Peyer's patch (tissue), 4 donors: ENCODE results near the gene LRRC15. TPM values are rescaled to one million over a fixed set of nuclear protein-coding genes. Genes with fewer than 3 reads are reported as not detected.

Experiments used
- DNase-seq, 3 donors: peaks; one replicate each; pipeline ENCODE4 v3.0.0-alpha.2; 2017 to 2019
- H3K27ac ChIP-seq, 4 donors: fragments of 200-600 bp; sonication (generic); one replicate each; pipeline ENCODE4 v1.5.1; 2016 to 2019
- H3K27me3 ChIP-seq, 2 donors: fragments of 200-600 bp; sonication (generic); one replicate each; pipeline ENCODE4 v1.5.1; 2019
- H3K36me3 ChIP-seq, 3 donors: fragments of 200-600 bp; sonication (generic); one replicate each; pipeline ENCODE4 v1.5.1; 2016 to 2019
- H3K4me1 ChIP-seq, 4 donors: fragments of 200-600 bp; sonication (generic); one replicate each; pipeline ENCODE4 v1.5.1; 2016 to 2019
- H3K4me3 ChIP-seq, 4 donors: fragments of 200-600 bp; sonication (generic); 1 replicate in 3 of 4; 2 replicates in 1 of 4; pipeline ENCODE4 v1.5.1; 2016 to 2019; ENCODE audit warnings: mild to moderate bottlenecking in 1 of 4
- H3K9me3 ChIP-seq, 4 donors: fragments of 200-600 bp; sonication (generic); one replicate each; pipeline ENCODE4 v1.5.1; 2016 to 2019; ENCODE audit warnings: mild to moderate bottlenecking in 1 of 4
- CTCF ChIP-seq, 6 experiments: fragments of 450-650 bp in 4 of 6; fragments of 200-600 bp in 2 of 6; sonication (generic) in 1 of 6; IDR thresholded peaks; one replicate each; pipeline ENCODE4 v1.5.1; 2017 to 2019; ENCODE audit warnings: antibody characterized with exemption in 6 of 6, mild to moderate bottlenecking in 3 of 6, moderate library complexity in 1 of 6
- POLR2A ChIP-seq, 2 donors: fragments of 450-650 bp; IDR thresholded peaks; one replicate each; pipeline ENCODE4 v1.5.1; 2017; ENCODE audit warnings: antibody characterized with exemption in 2 of 2, mild to moderate bottlenecking in 2 of 2, moderate library complexity in 2 of 2
- total RNA-seq, 4 donors: library from RNA; depleted of rRNA; stranded (reverse); fragments of >200 nt; gene quantifications; one replicate each; pipeline ENCODE4 v1.1.0, GENCODE V29; 2016

LRRC15 gene
- total RNA-seq, 4 donors from 2014 or later = 0.28 TPM; not detected in 3

- Histone ChIP-seq H3K27me3 (no peaks in the 10 kb centered on the region), H3K9me3 (no peaks in the 10 kb centered on the region), H3K27ac (no peak overlapping the region), H3K4me1 (no peaks in the 10 kb centered on the region), H3K4me3 (no peak overlapping the region), H3K36me3 (no peaks in the 10 kb centered on the region)
- no peak for DNase-seq
- TF ChIP-seq POLR2A (IDR thresholded peaks at IDR 0.05) (no peak), CTCF (IDR thresholded peaks at IDR 0.05) (no peak)
These were observed 6.1 kb upstream of the LRRC15 start for GRCh38 chr3:194375473-194376240.

GRCh38 chr3:194374935-194375334 lies 5.4 kb upstream of the LRRC15 start:
- Histone ChIP-seq H3K4me1 (no peaks in the 10 kb centered on the region), H3K36me3 (no peaks in the 10 kb centered on the region), H3K4me3 (no peak overlapping the region), H3K27ac (no peak overlapping the region), H3K27me3 (no peaks in the 10 kb centered on the region), H3K9me3 (no peaks in the 10 kb centered on the region)
- DNase-seq = no peak
- no peak for TF ChIP-seq CTCF (IDR thresholded peaks at IDR 0.05)
- TF ChIP-seq POLR2A (IDR thresholded peaks at IDR 0.05) = no peak

- Histone ChIP-seq H3K27ac (no peak overlapping the region), H3K36me3 (no peaks in the 10 kb centered on the region), H3K27me3 (no peaks in the 10 kb centered on the region), H3K9me3 (no peaks in the 10 kb centered on the region), H3K4me1 (no peaks in the 10 kb centered on the region), H3K4me3 (no peak overlapping the region)
- no peak for DNase-seq
- TF ChIP-seq CTCF (IDR thresholded peaks at IDR 0.05) = no peak
- no peak for TF ChIP-seq POLR2A (IDR thresholded peaks at IDR 0.05)
These were observed 4.4 kb upstream of the LRRC15 start for GRCh38 chr3:194373899-194374298.

GRCh38 chr3:194373028-194373427 lies 3.5 kb upstream of the LRRC15 start:
- H3K36me3 ChIP-seq = no peaks in the 10 kb centered on the region
- no peak for DNase-seq

GRCh38 chr3:194370753-194371152 lies 1.2 kb upstream of the LRRC15 start:
- Histone ChIP-seq H3K9me3 (no peaks in the 10 kb centered on the region), H3K27me3 (no peaks in the 10 kb centered on the region), H3K4me1 (no peaks in the 10 kb centered on the region), H3K4me3 (no peak overlapping the region), H3K36me3 (no peaks in the 10 kb centered on the region), H3K27ac (no peak overlapping the region)
- TF ChIP-seq POLR2A (IDR thresholded peaks at IDR 0.05) (no peak), CTCF (IDR thresholded peaks at IDR 0.05) (no peak)
- DNase-seq = no peak

More at GRCh38 chr3:194373028-194373427, 3.5 kb upstream of the LRRC15 start:
- Histone ChIP-seq H3K27me3 (no peaks in the 10 kb centered on the region), H3K27ac (no peak overlapping the region), H3K4me3 (no peak overlapping the region), H3K4me1 (no peaks in the 10 kb centered on the region), H3K9me3 (no peaks in the 10 kb centered on the region)
- TF ChIP-seq POLR2A (IDR thresholded peaks at IDR 0.05) = no peak
- TF ChIP-seq CTCF (IDR thresholded peaks at IDR 0.05) = no peak
